ENCODE measurements around the gene STX18.
A peak's percentile ranks its signal among the peaks of the same experiment; 100 is the strongest.

Gene STX18

DNA sequence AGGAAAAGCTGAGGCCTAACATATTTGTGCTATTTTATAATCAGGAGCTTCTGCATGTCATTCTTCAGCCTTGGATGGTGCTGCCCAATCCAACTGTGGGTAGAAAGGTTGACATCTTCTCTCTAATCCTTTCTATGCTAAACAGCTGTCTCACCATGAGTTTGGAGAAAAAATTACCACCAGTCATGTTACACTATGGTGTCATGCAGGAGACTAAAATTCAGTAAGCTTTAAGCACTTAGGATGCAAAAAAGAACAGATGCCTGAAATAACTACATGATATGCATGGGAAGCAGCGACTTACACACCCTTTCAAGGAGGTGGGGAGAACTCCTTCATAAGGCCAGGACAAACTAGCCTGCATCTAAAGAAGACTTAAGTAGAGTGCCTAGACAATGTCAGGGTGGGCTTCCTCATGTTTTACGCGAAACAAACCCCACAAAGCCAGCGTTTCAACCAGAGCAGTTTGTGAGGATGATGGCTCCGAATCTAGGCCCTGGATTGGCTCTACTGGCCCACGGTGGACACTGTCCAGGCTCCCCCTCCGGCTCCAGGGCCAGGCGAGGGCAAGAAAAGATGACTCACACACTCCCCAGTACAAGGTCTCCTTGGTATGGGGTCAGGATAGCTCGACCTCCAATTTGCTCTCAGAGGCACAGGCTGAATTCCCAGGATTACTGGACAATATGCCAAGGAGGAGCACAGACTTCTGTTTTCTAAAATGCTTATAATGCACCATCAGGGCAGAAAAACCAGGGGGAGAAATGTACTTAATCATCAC, 45.1 kb downstream of the STX18 start:
- no peak for DNase-seq
- H3K9me3 ChIP-seq (replicated peaks; ENCODE audit: insufficient read depth, low read length): no peaks in the 10 kb centered on the region
- H3K27ac ChIP-seq (ENCODE audit: low read length): no peak overlapping the region

GRCh38 chr4:4494882-4495281, 47.0 kb downstream of the STX18 start:
- no peak overlapping the region for H3K9ac ChIP-seq (ENCODE audit: low read length)
- TF ChIP-seq EZH2phosphoT487 (IDR thresholded peaks at IDR 0.05; ENCODE audit: low read length) (no peak), CTCF (IDR thresholded peaks at IDR 0.05; ENCODE audit: low read length) (no peak), EZH2 (optimal IDR thresholded peaks at IDR 0.05; ENCODE audit: low read depth, low read length) (no peak)
- no peak overlapping the region for H3K4me2 ChIP-seq (ENCODE audit: low read depth, low read length)
- H2AFZ ChIP-seq (ENCODE audit: low read length): no peak overlapping the region
- H4K20me1 ChIP-seq (ENCODE audit: insufficient read depth, low read length): no peaks in the 10 kb centered on the region
- H3K79me2 ChIP-seq (ENCODE audit: low read length): peaks cover 63% of the 10 kb centered on the region
- no peaks in the 10 kb centered on the region for H3K9me2 ChIP-seq (replicated peaks; ENCODE audit: insufficient read depth, low read length)
- H3K4me3 ChIP-seq (ENCODE audit: low read length): no peak overlapping the region
- no peak overlapping the region for H3K27ac ChIP-seq (ENCODE audit: low read length)
- no peaks in the 10 kb centered on the region for H3K36me3 ChIP-seq (replicated peaks; ENCODE audit: insufficient read depth, low read length)
- no peaks in the 10 kb centered on the region for H3K27me3 ChIP-seq (replicated peaks; ENCODE audit: insufficient read depth, low read length)
- no peaks in the 10 kb centered on the region for H3K9me3 ChIP-seq (replicated peaks; ENCODE audit: insufficient read depth, low read length)
- H3F3A ChIP-seq (ENCODE audit: insufficient read depth, low read length): peaks cover 14% of the 10 kb centered on the region; the same call in 1 of the 2 replicates
- H3K4me1 ChIP-seq (ENCODE audit: low read length): peaks cover 17% of the 10 kb centered on the region
- no peak for DNase-seq

More for the DNA sequence above, 45.1 kb downstream of the STX18 start:
- Histone ChIP-seq H3F3A (ENCODE audit: insufficient read depth, low read length) (peaks cover 11% of the 10 kb centered on the region; the same call in 1 of the 2 replicates), H3K9ac (ENCODE audit: low read length) (no peak overlapping the region), H3K9me2 (replicated peaks; ENCODE audit: insufficient read depth, low read length) (no peaks in the 10 kb centered on the region), H3K4me1 (ENCODE audit: low read length) (0 out of 2 replicates have a peak, but pooled peaks cover 1% of the 10 kb centered on the region), H3K4me3 (ENCODE audit: low read length) (no peak overlapping the region), H3K36me3 (replicated peaks; ENCODE audit: insufficient read depth, low read length) (no peaks in the 10 kb centered on the region), H4K20me1 (ENCODE audit: insufficient read depth, low read length) (no peaks in the 10 kb centered on the region), H3K27me3 (replicated peaks; ENCODE audit: insufficient read depth, low read length) (no peaks in the 10 kb centered on the region), H3K79me2 (ENCODE audit: low read length) (peaks cover 62% of the 10 kb centered on the region), H3K4me2 (ENCODE audit: low read depth, low read length) (no peak overlapping the region), H2AFZ (ENCODE audit: low read length) (no peak overlapping the region)
- TF ChIP-seq CTCF (IDR thresholded peaks at IDR 0.05; ENCODE audit: low read length): no peak
- TF ChIP-seq EZH2phosphoT487 (IDR thresholded peaks at IDR 0.05; ENCODE audit: low read length): no peak
- no peak for TF ChIP-seq EZH2 (optimal IDR thresholded peaks at IDR 0.05; ENCODE audit: low read depth, low read length)

DNA sequence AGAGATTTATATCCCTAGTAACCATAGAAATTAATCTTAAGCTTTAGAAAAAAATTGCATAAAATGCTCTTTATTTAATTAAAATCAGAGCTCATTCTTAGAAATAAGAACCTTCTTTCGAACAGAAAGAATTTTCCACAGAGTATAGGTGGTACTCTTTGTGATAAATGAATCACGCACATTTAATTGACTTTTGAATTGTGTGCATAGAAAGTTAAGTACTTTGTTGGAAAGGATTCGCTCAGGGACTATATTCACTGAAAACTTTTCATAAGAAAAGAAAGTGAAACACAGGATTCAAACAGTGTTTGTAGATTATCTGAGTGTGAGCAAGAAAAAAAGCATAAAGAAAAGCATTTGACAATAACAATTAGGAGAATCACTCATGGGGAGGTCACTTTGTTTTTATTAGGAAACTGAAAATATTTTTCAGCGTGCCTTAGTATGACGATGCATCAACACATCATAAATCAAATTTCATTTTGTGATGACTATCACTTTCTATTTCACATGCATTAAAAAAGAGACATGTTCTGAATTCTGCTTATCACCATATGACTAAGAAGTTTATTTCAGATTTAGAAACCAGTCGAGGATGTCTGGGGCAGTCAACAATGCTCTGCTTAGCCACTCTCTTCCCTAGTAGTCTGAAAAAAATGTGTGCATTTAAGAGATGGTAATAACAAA, 49.5 kb downstream of the STX18 start:
- H3K79me2 ChIP-seq (ENCODE audit: low read length): peaks cover 63% of the 10 kb centered on the region
- no peaks in the 10 kb centered on the region for H4K20me1 ChIP-seq (ENCODE audit: insufficient read depth, low read length)
- DNase-seq: peak; percentile 54
- H3K27ac ChIP-seq (ENCODE audit: low read length): peak overlapping the region; percentile 53; the same call in 1 of the 2 replicates
- no peaks in the 10 kb centered on the region for H3K9me3 ChIP-seq (replicated peaks; ENCODE audit: insufficient read depth, low read length)
- no peaks in the 10 kb centered on the region for H3K27me3 ChIP-seq (replicated peaks; ENCODE audit: insufficient read depth, low read length)
- no peaks in the 10 kb centered on the region for H3K9me2 ChIP-seq (replicated peaks; ENCODE audit: insufficient read depth, low read length)
- peaks cover 22% of the 10 kb centered on the region for H3K4me1 ChIP-seq (ENCODE audit: low read length)
- H3F3A ChIP-seq (ENCODE audit: insufficient read depth, low read length): peaks cover 20% of the 10 kb centered on the region; the same call in 1 of the 2 replicates
- H3K36me3 ChIP-seq (replicated peaks; ENCODE audit: insufficient read depth, low read length): no peaks in the 10 kb centered on the region
- H3K4me2 ChIP-seq (ENCODE audit: low read depth, low read length): peak overlapping the region; percentile 73
- H3K9ac ChIP-seq (ENCODE audit: low read length): peak overlapping the region; percentile 30; the same call in 1 of the 2 replicates
- TF ChIP-seq EZH2 (optimal IDR thresholded peaks at IDR 0.05; ENCODE audit: low read depth, low read length): no peak
- TF ChIP-seq EZH2phosphoT487 (IDR thresholded peaks at IDR 0.05; ENCODE audit: low read length): no peak
- TF ChIP-seq CTCF (IDR thresholded peaks at IDR 0.05; ENCODE audit: low read length): no peak
- H3K4me3 ChIP-seq (ENCODE audit: low read length): peak overlapping the region; percentile 56
- H2AFZ ChIP-seq (ENCODE audit: low read length): no peak overlapping the region
